ENCODE data around the gene ZMAT2. TPM values are rescaled to one million over a fixed set of nuclear protein-coding genes. Genes with fewer than 3 reads are reported as not detected.

ZMAT2 gene
- total RNA-seq, 4 donors from 2014 or later, result 18.2 to 36.3 (median 28.0) TPM

- Histone ChIP-seq H3K9me3 (no peaks in the 10 kb centered on the region), H3K27me3 (no peaks in the 10 kb centered on the region), H3K27ac (no peak overlapping the region), H3K4me3 (no peak overlapping the region), H3K36me3 (peaks cover 91% of the 10 kb centered on the region), H3K4me1 (peaks cover 14% of the 10 kb centered on the region)
- no peak for DNase-seq (ENCODE audit: low spot score in 2 of 2)
- WGBS, result 89% methylated on average over 1 of the region's 7 CpGs
- TF ChIP-seq POLR2AphosphoS5 (IDR thresholded peaks at IDR 0.05) (no peak), CTCF (IDR thresholded peaks at IDR 0.05) (no peak), POLR2A (IDR thresholded peaks at IDR 0.05) (no peak), EP300 (IDR thresholded peaks at IDR 0.05) (no peak)
Observed at GRCh38 chr5:140671472-140672125, 28.6 kb upstream of the ZMAT2 start.

DNA sequence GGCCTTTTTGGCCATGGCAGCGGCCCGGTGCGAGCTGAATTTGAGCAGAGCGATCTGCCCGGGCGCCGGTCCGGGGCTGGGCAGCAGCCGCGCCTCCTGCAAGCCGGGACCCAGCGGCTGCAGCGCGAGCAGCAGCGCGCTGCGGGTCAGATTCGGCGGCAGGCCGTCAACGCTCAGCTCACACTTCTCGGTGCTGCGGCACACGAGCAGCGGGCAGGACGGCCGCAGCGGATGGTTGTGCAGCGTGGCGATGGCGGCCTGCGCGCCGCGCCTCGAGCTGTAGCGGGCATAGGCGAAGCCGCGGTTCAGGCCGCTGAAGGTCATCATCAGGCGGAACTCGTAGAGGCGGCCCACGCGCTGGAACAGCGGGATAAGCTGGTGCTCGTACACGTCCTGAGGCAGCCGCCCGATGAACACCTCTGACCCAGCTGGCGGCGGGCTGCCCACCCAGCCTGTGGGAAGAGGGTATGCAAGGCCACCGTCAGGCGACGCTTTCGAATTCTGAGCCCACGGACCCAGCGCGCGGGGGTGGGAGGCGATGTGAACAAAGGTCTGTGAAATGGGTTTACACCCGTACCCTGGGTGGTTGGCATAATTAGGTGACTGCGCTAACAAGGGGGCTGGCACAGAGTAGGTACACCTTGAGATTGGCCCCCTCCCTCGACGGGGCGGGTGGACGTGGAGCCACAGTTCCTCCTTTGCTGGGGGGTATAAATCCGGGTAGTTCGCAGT is 27.6 kb upstream of the ZMAT2 start:
- no peak for TF ChIP-seq POLR2A (IDR thresholded peaks at IDR 0.05)
- no peak for TF ChIP-seq EP300 (IDR thresholded peaks at IDR 0.05)
- TF ChIP-seq POLR2AphosphoS5 (IDR thresholded peaks at IDR 0.05), result no peak
- no peak for TF ChIP-seq CTCF (IDR thresholded peaks at IDR 0.05)
- Histone ChIP-seq H3K9me3 (no peaks in the 10 kb centered on the region), H3K4me3 (peak overlapping the region; percentile 14), H3K36me3 (peaks cover 94% of the 10 kb centered on the region), H3K27ac (no peak overlapping the region), H3K4me1 (peaks cover 8% of the 10 kb centered on the region), H3K27me3 (no peaks in the 10 kb centered on the region)
- WGBS, result 44% methylated on average over 63 of the region's 70 CpGs
- no peak for DNase-seq (ENCODE audit: low spot score in 2 of 2)

DNA sequence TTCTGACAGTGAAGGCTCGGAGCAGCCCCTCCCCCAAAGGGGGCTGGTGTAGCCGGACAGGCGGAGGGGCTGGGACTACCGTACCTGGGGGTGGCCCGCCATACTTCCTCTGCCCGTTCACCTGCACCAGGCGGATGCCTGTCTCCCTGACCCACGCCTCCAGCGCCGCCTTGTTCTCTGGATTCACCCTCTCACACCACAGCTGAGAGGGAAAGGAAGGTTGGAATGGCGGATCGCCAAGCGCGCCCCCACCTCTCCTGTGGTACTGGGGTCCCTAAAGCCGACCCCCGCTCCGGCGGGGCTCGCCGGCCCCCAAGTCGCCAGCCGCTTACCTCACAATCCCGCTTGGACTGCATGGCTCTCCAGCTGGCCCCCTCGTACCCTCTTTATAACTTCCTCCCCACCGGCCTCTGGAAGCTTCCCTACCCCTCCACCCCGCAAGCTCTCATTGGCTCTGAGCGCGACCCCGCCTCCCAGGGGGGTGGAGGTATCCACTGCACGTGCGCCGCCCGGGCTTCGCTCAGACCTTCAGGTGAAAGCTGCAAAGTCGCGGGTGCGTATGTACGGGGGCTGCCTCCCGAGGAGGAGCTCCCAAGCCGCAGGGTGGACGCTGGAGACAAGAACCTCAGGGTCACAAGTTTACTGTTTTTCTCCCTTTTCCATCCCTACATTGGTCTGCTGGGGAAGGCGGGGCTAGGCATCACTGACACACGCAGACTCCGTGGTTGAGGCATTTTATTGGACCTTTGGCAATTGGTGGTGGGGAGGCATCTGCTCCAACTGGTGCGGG is 26.9 kb upstream of the ZMAT2 start, which contains the start of gene DND1:
DND1 (minus strand) TSS at position 390 of the 790 bp plus-strand sequence; CDS start at position 356, 34 bp downstream.
- 88% methylated on average over 45 of the region's 45 CpGs for WGBS
- Histone ChIP-seq H3K27me3 (no peaks in the 10 kb centered on the region), H3K36me3 (peaks cover 90% of the 10 kb centered on the region), H3K4me1 (peaks cover 8% of the 10 kb centered on the region), H3K9me3 (no peaks in the 10 kb centered on the region), H3K4me3 (peak within 1 kb of the TSS; percentile 14), H3K27ac (no peak within 1 kb of the TSS)
- no peak for DNase-seq (ENCODE audit: low spot score in 2 of 2)
- no peak for TF ChIP-seq EP300 (IDR thresholded peaks at IDR 0.05)
- no peak for TF ChIP-seq POLR2A (IDR thresholded peaks at IDR 0.05)
- no peak for TF ChIP-seq CTCF (IDR thresholded peaks at IDR 0.05)
- TF ChIP-seq POLR2AphosphoS5 (IDR thresholded peaks at IDR 0.05), result no peak

- Histone ChIP-seq H3K4me3 (no peak overlapping the region), H3K4me1 (peaks cover 8% of the 10 kb centered on the region), H3K27me3 (no peaks in the 10 kb centered on the region), H3K9me3 (no peaks in the 10 kb centered on the region), H3K36me3 (peaks cover 90% of the 10 kb centered on the region), H3K27ac (no peak overlapping the region)
- DNase-seq (ENCODE audit: low spot score in 2 of 2), result no peak
- TF ChIP-seq CTCF (IDR thresholded peaks at IDR 0.05) (no peak), POLR2A (IDR thresholded peaks at IDR 0.05) (no peak), EP300 (IDR thresholded peaks at IDR 0.05) (no peak)
- WGBS, result 93% methylated on average over 2 of the region's 2 CpGs
Observed at GRCh38 chr5:140674211-140674610, 26.0 kb upstream of the ZMAT2 start.

- no peak for DNase-seq (ENCODE audit: low spot score in 2 of 2)
- peaks cover 8% of the 10 kb centered on the region for H3K4me1 ChIP-seq
- 91% methylated on average over 4 of the region's 4 CpGs for WGBS
- H3K9me3 ChIP-seq, result no peaks in the 10 kb centered on the region
- TF ChIP-seq POLR2AphosphoS5 (IDR thresholded peaks at IDR 0.05), result no peak
- no peak for TF ChIP-seq POLR2A (IDR thresholded peaks at IDR 0.05)
- TF ChIP-seq EP300 (IDR thresholded peaks at IDR 0.05), result no peak
- no peak for TF ChIP-seq CTCF (IDR thresholded peaks at IDR 0.05)
- H3K27me3 ChIP-seq, result no peaks in the 10 kb centered on the region
- H3K4me3 ChIP-seq, result no peak overlapping the region
- no peak overlapping the region for H3K27ac ChIP-seq
- peaks cover 90% of the 10 kb centered on the region for H3K36me3 ChIP-seq
Observed at GRCh38 chr5:140674629-140675028, 25.6 kb upstream of the ZMAT2 start.
